Measurements from ENCODE around the gene GART. TPM values are rescaled to one million over a fixed set of nuclear protein-coding genes. Genes with fewer than 3 reads are reported as not detected.
"Not testable (repeated sequence)": the region's sequence is repeated elsewhere in the genome, so short reads cannot be mapped to it uniquely, and the experiment has no call there.

Gene GART
- total and polyA plus RNA-seq, 2 of the 4 experiments (the other 2 are of a cell fraction): 29.9 to 73.8 TPM

- CTCF ChIA-PET; H2AK5ac ChIP-seq (ENCODE audit: low read depth, low read length); H3K9me1 ChIP-seq (ENCODE audit: insufficient read depth, low read length); H3K9ac ChIP-seq (ENCODE audit: low read depth, low read length); H3K4me2 ChIP-seq (ENCODE audit: low read depth, low read length); H4K8ac ChIP-seq (ENCODE audit: low read depth in 2 of 2, low read length in 2 of 2); POLR2A ChIA-PET (ENCODE audit: unreplicated experiment); H2AK9ac ChIP-seq (replicated peaks; ENCODE audit: low read depth, low read length, poor library complexity); H2BK15ac ChIP-seq (ENCODE audit: low read depth, low read length); intact Hi-C loops (cut with micrococcal nuclease); H3K4me1 ChIP-seq (ENCODE audit: control insufficient read depth, insufficient read depth, low read length); H2BK5ac ChIP-seq (ENCODE audit: low read depth, low read length, poor library complexity, severe bottlenecking); in situ Hi-C loops (cut with MboI; ENCODE audit: low sequenced_read_pairs); H4K5ac ChIP-seq (ENCODE audit: low read depth, low read length); H3K27ac ChIP-seq (ENCODE audit: insufficient read depth, low read length); dilution Hi-C loops (cut with HindIII; ENCODE audit: low sequenced_read_pairs, unreplicated experiment); H2BK120ac ChIP-seq (ENCODE audit: low read depth, low read length); H3K18ac ChIP-seq (ENCODE audit: low read depth, low read length); H3K9me3 ChIP-seq (ENCODE audit: control insufficient read depth, insufficient read depth, low read length); H2AFZ ChIP-seq (replicated peaks; ENCODE audit: low read length, poor library complexity); H3K14ac ChIP-seq (replicated peaks; ENCODE audit: low read depth, low read length); H3K4me3 ChIP-seq (ENCODE audit: insufficient read depth, low read depth, low read length); H4K91ac ChIP-seq (ENCODE audit: insufficient read depth, low read depth, low read length); H3K27me3 ChIP-seq (ENCODE audit: control insufficient read depth, insufficient read depth, low read length); H3K4ac ChIP-seq (ENCODE audit: low read depth, low read length); H3K23ac ChIP-seq (ENCODE audit: low read depth, low read length); H2BK20ac ChIP-seq (ENCODE audit: low read depth, low read length); H3K56ac ChIP-seq (ENCODE audit: extremely low read depth, insufficient read depth, low read length): not testable (repeated sequence)
- Histone ChIP-seq H3K79me1 (ENCODE audit: low read depth in 1 of 2, low read length in 2 of 2) (peaks cover 4 to 29% of the 10 kb centered on the region in 2 experiments; a peak in 3 of 4 replicates), H3K36me3 (ENCODE audit: control insufficient read depth, insufficient read depth, low read length) (peaks cover 35% of the 10 kb centered on the region), H4K20me1 (ENCODE audit: insufficient read depth, low read length) (peaks cover 25% of the 10 kb centered on the region)
- peak; percentile 70 for TF ChIP-seq CEBPB (IDR thresholded peaks at IDR 0.05; ENCODE audit: low read depth, low read length)
- ATAC-seq (ENCODE audit: low read depth) (peak; percentile 59), DNase-seq (peak; percentile 55)
- TSS peak; percentile 94 for BruUV-seq (replicated peaks)
- no CpG with 5 or more reads among the region's 2 CpGs for WGBS, 2 experiments (ENCODE audit: extremely low coverage in 2 of 2, insufficient read length in 1 of 2)
Measured at GRCh38 chr21:33576741-33577141, 34.8 kb upstream of the GART start.

All from IMR-90 (cell line).